Osteoblast (primary cell): Measurements from ENCODE around the gene CXCR5. TPM values are rescaled to one million over a fixed set of nuclear protein-coding genes. Genes with fewer than 3 reads are reported as not detected.
A peak's percentile ranks its signal among the peaks of the same experiment; 100 is the strongest.

Experiments
- DNase-seq: peaks from one replicate; pipeline ENCODE4 v3.0.0; 2011; ENCODE audit warnings: low spot score, mixed read lengths; ENCODE audit not compliant: insufficient read length; ENCODE audit errors: missing footprints
- H2AFZ ChIP-seq: 2 replicates; pipeline ENCODE4 v1.6.0; 2011; ENCODE audit warnings: mild to moderate bottlenecking, low read length
- H3K27ac ChIP-seq: 2 replicates; pipeline ENCODE4 v1.5.1; 2011; ENCODE audit warnings: mild to moderate bottlenecking, low read depth, low read length, moderate library complexity
- H3K27me3 ChIP-seq: 2 replicates; pipeline ENCODE4 v1.6.0; 2012; ENCODE audit warnings: mild to moderate bottlenecking, control low read depth, inconsistent platforms, low read length, moderate library complexity; ENCODE audit not compliant: insufficient read depth
- H3K36me3 ChIP-seq: 2 replicates; pipeline ENCODE4 v1.5.1; 2011; ENCODE audit warnings: mild to moderate bottlenecking, low read length, control low read depth, moderate library complexity; ENCODE audit not compliant: insufficient read depth
- H3K4me1 ChIP-seq: 2 replicates; pipeline ENCODE4 v1.5.1; 2011; ENCODE audit warnings: mild to moderate bottlenecking, low read length, control low read depth, moderate library complexity; ENCODE audit not compliant: insufficient read depth
- H3K4me2 ChIP-seq: 2 replicates; pipeline ENCODE4 v1.6.0; 2011; ENCODE audit warnings: mild to moderate bottlenecking, low read length; ENCODE audit not compliant: insufficient read depth
- H3K4me3 ChIP-seq: fragments of 200-600 bp; sonication (generic); 3 replicates; pipeline ENCODE4 v1.5.1; 2012; ENCODE audit warnings: mild to moderate bottlenecking, low read length, inconsistent platforms; ENCODE audit not compliant: insufficient read depth
- H3K79me2 ChIP-seq: 2 replicates; pipeline ENCODE4 v1.6.0; 2012; ENCODE audit warnings: mild to moderate bottlenecking, low read length, control low read depth, inconsistent platforms; ENCODE audit not compliant: insufficient read depth
- H3K9me3 ChIP-seq: 2 replicates; pipeline ENCODE4 v1.5.1; 2011; ENCODE audit warnings: low read depth, low read length, control low read depth
- H4K20me1 ChIP-seq: 2 replicates; pipeline ENCODE4 v1.6.0; 2012; ENCODE audit warnings: mild to moderate bottlenecking, low read length, control low read depth; ENCODE audit not compliant: insufficient read depth
- CTCF ChIP-seq: IDR thresholded peaks from 2 replicates; pipeline ENCODE4 v1.5.1; 2011; ENCODE audit warnings: mild to moderate bottlenecking, low read depth, low read length, moderate library complexity; ENCODE audit errors: extremely low read depth
- total RNA-seq: library from RNA; depleted of rRNA; stranded (reverse); fragments of >200 nt; gene quantifications from 2 replicates; pipeline ENCODE4 v1.2.3, GENCODE V29; 2012

CXCR5 gene
- total RNA-seq, 1 donor, result not detected

- Histone ChIP-seq H3K9me3 (no peaks in the 10 kb centered on the region), H3K4me2 (no peak overlapping the region), H4K20me1 (no peaks in the 10 kb centered on the region), H2AFZ (peak overlapping the region; percentile 56), H3K36me3 (no peaks in the 10 kb centered on the region), H3K4me3 (no peak overlapping the region), H3K27ac (no peak overlapping the region), H3K4me1 (no peaks in the 10 kb centered on the region), H3K27me3 (no peaks in the 10 kb centered on the region), H3K79me2 (no peaks in the 10 kb centered on the region)
- no peak for DNase-seq
- no peak for TF ChIP-seq CTCF
These were observed 23.7 kb upstream of the CXCR5 start for GRCh38 chr11:118859973-118860372.

- Histone ChIP-seq H3K27me3 (peaks cover 2% of the 10 kb centered on the region), H2AFZ (no peak overlapping the region)
- TF ChIP-seq CTCF, result no peak
These were observed 15.0 kb upstream of the CXCR5 start for GRCh38 chr11:118868659-118869058.

GRCh38 chr11:118870396-118871343 is 13.0 kb upstream of the CXCR5 start:
- Histone ChIP-seq H3K4me3 (peak overlapping the region; percentile 41), H3K27me3 (peaks cover 2% of the 10 kb centered on the region), H3K27ac (peak overlapping the region; percentile 38), H3K36me3 (no peaks in the 10 kb centered on the region), H3K4me2 (peak overlapping the region; percentile 71), H3K4me1 (peaks cover 12% of the 10 kb centered on the region), H4K20me1 (no peaks in the 10 kb centered on the region), H3K79me2 (no peaks in the 10 kb centered on the region), H2AFZ (peak overlapping the region; percentile 85), H3K9me3 (no peaks in the 10 kb centered on the region)
- TF ChIP-seq CTCF, result peak; percentile 41
- DNase-seq, result peak; percentile 83

More at GRCh38 chr11:118868659-118869058, 15.0 kb upstream of the CXCR5 start:
- H3K4me3 ChIP-seq, result no peak overlapping the region
- no peaks in the 10 kb centered on the region for H3K36me3 ChIP-seq
- H3K4me1 ChIP-seq, result peaks cover 12% of the 10 kb centered on the region
- no peak for DNase-seq
- no peak overlapping the region for H3K4me2 ChIP-seq
- no peaks in the 10 kb centered on the region for H3K9me3 ChIP-seq
- no peaks in the 10 kb centered on the region for H3K79me2 ChIP-seq
- no peak overlapping the region for H3K27ac ChIP-seq
- H4K20me1 ChIP-seq, result no peaks in the 10 kb centered on the region

- Histone ChIP-seq H3K79me2 (no peaks in the 10 kb centered on the region), H3K36me3 (no peaks in the 10 kb centered on the region), H3K9me3 (no peaks in the 10 kb centered on the region), H3K4me3 (no peak overlapping the region), H3K27me3 (no peaks in the 10 kb centered on the region), H3K27ac (no peak overlapping the region), H2AFZ (no peak overlapping the region), H4K20me1 (no peaks in the 10 kb centered on the region), H3K4me1 (peaks cover 12% of the 10 kb centered on the region), H3K4me2 (no peak overlapping the region)
- no peak for TF ChIP-seq CTCF
- DNase-seq, result peak; percentile 14
These were observed 11.3 kb upstream of the CXCR5 start for GRCh38 chr11:118872403-118872821.
